Activated CD8-positive, alpha-beta memory T cell treated with anti-CD3 and anti-CD28 coated beads, Interleukin-2, amount 10 ng/mL, durations not matched to agents 7 days and 5 days (primary cell): ENCODE results near the gene SAPCD2. TPM values are rescaled to one million over a fixed set of nuclear protein-coding genes. Genes with fewer than 3 reads are reported as not detected.

Experiments
- ATAC-seq: fragments of 150-1000 bp; cut with Tn5 transposase; one replicate; pipeline ENCODE4 v1.10.0; 2021; ENCODE audit warnings: moderate library complexity
- CTCF ChIA-PET: fragments of 350-600 bp; sonication (Branson Sonifier 250); formaldehyde crosslinking; loops from one replicate; lab custom pipeline; 2021; ENCODE audit warnings: antibody characterized with exemption; lab: Charles Lee
- DNase-seq: peaks from one replicate; pipeline ENCODE4 v3.0.0-alpha.2; 2020
- H3K27ac Mint-ChIP-seq: one replicate; pipeline ENCODE4 v1.8.0; 2021; ENCODE audit warnings: mild to moderate bottlenecking, mixed read lengths
- H3K27me3 Mint-ChIP-seq: one replicate; pipeline ENCODE4 v1.8.0; 2021; ENCODE audit warnings: mixed read lengths
- H3K36me3 Mint-ChIP-seq: one replicate; pipeline ENCODE4 v1.8.0; 2021; ENCODE audit warnings: mild to moderate bottlenecking, mixed read lengths
- H3K4me1 Mint-ChIP-seq: one replicate; pipeline ENCODE4 v1.8.0; 2021; ENCODE audit warnings: mixed read lengths
- H3K4me3 Mint-ChIP-seq: one replicate; pipeline ENCODE4 v1.8.0; 2021; ENCODE audit warnings: mild to moderate bottlenecking, moderate library complexity, mixed read lengths
- H3K9me3 Mint-ChIP-seq: one replicate; pipeline ENCODE4 v1.8.0; 2022; ENCODE audit warnings: low read depth, mixed read lengths
- total RNA-seq, 2 experiments: library from RNA; stranded (reverse); gene quantifications; one replicate each; pipeline ENCODE4 v1.2.3, GENCODE V29; 2021

The SAPCD2 gene
- total RNA-seq, 2 experiments from 2014 or later, result 31.9 to 40.1 TPM

DNA sequence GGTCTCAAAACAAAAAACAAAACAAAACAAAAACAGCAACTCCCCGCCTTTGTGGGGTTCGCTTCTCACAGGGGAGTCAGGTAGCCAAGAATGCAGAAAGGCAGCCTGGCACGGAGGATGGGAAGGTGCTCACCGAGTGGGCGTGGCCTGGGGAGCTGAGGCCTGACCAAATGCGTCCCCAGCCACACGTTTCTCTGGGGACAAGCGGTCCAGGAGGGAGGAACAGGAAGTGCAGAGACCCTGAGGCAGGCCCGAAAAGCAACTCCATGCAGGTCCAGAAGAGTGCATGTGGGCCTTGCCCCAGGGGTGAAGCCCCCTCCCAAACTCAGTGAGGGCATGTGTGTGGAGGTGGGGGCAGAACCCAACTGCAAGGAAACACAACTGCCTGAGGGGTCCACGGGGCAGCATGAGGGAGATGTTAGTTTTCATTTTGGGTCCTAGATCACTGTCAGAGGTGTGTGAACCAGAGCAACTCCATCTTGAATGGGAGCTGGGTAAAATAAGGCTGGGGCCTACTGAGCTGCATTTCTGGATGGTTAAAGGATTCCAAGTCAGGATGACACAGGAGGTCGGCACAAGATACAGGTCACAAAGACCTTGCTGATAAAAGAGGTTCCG lies 4.4 kb upstream of the SAPCD2 start:
- Mint-ChIP-seq H3K36me3 (peaks cover 3% of the 10 kb centered on the region), H3K4me1 (peaks cover 26% of the 10 kb centered on the region), H3K4me3 (no peak overlapping the region), H3K27ac (no peak overlapping the region), H3K27me3 (no peaks in the 10 kb centered on the region), H3K9me3 (no peaks in the 10 kb centered on the region)
- CTCF ChIA-PET, result interaction anchor here (0.8 to 1.4 kb wide), 3 partner anchors 11 to 165 kb away, joined by 3 to 6 read pairs (median 5); partner anchors contain the start of gene NPDC1
- no peak for ATAC-seq
- no peak for DNase-seq

DNA sequence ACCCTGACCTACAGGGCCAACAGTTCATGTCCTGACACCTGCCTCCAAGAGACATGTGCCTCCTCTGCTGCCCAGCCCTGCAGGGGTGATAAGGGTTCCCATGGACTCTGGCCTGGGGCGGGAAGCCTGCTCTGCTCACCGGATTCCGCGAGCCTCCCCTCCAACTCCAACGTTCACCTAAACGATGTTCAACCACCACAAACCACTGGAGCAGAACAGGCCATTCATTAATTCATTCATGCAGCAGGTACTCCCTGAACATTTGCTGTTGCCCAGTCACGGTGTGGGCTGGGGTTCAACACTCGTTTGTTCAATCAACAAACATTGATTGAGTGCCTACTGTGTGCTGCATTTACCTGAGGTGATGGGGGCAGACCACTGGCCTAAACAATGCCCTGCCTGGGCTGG lies 3.6 kb upstream of the SAPCD2 start:
- Mint-ChIP-seq H3K4me1 (peaks cover 21% of the 10 kb centered on the region), H3K36me3 (no peaks in the 10 kb centered on the region), H3K27me3 (no peaks in the 10 kb centered on the region), H3K4me3 (no peak overlapping the region), H3K27ac (no peak overlapping the region), H3K9me3 (no peaks in the 10 kb centered on the region)
- no peak for DNase-seq
- CTCF ChIA-PET, result no interaction called here
- ATAC-seq, result no peak

DNA sequence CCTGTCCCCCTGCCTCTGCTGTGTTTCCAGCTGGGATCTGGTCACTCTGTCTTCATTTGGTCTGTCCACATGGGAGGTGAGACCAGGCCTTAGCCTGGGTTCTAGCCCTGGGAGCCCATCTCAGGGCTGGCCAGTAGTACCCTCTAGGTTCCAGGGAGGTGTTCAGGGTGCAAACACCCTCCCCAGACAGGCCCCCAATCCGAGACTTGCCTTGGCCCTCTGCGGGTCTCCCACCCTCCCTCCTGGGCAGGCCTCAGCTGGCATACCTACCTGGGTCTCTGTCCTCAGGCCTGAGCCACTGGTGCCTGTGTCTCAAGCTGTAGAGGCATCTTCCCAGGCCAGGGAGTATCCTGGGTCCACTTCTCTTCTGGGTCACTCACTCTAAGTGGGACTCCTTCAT lies 925 bp upstream of the SAPCD2 start:
- Mint-ChIP-seq H3K27me3 (no peaks in the 10 kb centered on the region), H3K4me3 (peak overlapping the region; percentile 78), H3K9me3 (no peaks in the 10 kb centered on the region), H3K27ac (peak overlapping the region; percentile 83), H3K36me3 (peaks cover 1% of the 10 kb centered on the region), H3K4me1 (peaks cover 29% of the 10 kb centered on the region)
- ATAC-seq, result no peak
- CTCF ChIA-PET, result interaction anchor here (1.2 to 10.2 kb wide), 14 partner anchors 11 to 344 kb away, joined by 3 to 183 read pairs (median 12); partner anchors contain the start of genes ABCA2, AJM1, FUT7 and MAN1B1
- DNase-seq, result no peak

GRCh38 chr9:137070906-137071275 lies 534 bp upstream of the SAPCD2 start:
- peaks cover 29% of the 10 kb centered on the region for H3K4me1 Mint-ChIP-seq
- no peak for ATAC-seq

GRCh38 chr9:137069508-137070091 lies 757 bp downstream of the SAPCD2 start:
- Mint-ChIP-seq H3K36me3 (peaks cover 1% of the 10 kb centered on the region), H3K4me1 (peaks cover 27% of the 10 kb centered on the region), H3K27me3 (no peaks in the 10 kb centered on the region), H3K27ac (peak overlapping the region; percentile 28), H3K9me3 (no peaks in the 10 kb centered on the region), H3K4me3 (peak overlapping the region; percentile 61)
- DNase-seq (no peak), ATAC-seq (peak; percentile 10)
- CTCF ChIA-PET, result interaction anchor here (0.6 to 10.2 kb wide), 20 partner anchors 12 to 398 kb away, joined by 3 to 183 read pairs (median 8); partner anchors contain the start of genes ABCA2, AJM1, FUT7 and MAN1B1

More at GRCh38 chr9:137070906-137071275, 534 bp upstream of the SAPCD2 start:
- Mint-ChIP-seq H3K27me3 (no peaks in the 10 kb centered on the region), H3K9me3 (no peaks in the 10 kb centered on the region), H3K27ac (peak overlapping the region; percentile 83), H3K4me3 (peak overlapping the region; percentile 78), H3K36me3 (peaks cover 1% of the 10 kb centered on the region)
- DNase-seq, result no peak
- CTCF ChIA-PET, result interaction anchor here (0.7 to 10.2 kb wide), 18 partner anchors 10 to 399 kb away, joined by 3 to 183 read pairs (median 7); partner anchors contain the start of genes ABCA2, AJM1, FUT7 and MAN1B1

DNA sequence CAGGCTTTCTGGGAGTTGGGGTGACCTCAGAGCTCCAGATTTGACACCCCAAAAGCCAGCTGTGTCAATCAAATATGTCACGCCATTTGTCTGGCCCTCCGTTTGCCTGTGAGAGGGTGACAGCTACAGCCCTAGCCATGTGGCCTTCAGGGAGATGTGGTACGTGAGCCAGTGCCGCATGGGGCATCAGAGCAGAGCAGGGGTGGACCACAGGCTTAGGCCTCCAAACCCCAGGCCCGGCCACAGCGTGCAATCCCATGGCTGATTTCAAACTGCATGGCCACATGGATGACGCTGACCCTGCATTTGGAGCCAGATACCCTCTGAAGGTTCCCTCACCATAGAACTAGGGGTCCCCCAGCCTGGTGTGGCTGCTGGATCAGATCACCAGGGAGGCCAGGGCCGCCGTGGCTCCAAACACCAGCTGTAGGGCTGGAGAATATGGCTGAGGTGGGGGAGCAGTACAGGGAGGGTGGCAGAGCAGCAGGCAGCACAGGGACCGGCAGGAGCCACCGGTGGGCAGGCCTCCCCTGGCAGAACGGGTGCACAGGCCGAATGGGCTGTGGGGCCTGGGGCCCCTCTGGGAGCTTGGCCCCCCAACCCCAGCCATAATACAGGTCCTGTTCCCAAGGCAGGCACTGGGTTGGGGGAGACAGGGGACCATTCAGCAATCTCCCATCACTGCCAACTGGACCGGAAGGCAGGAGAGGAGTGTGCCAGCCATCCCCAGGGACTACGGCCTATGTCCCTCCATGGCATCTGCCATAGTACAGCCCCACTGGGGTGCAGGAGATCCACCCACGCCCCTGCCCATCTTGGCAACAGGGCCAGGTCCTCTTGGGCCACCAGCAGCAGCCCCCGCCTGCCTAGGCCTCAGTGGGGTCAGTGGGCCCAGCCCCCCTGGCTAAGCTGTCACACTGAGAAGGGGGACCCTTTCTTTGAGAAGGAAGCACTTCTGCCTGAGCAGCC lies 1.5 kb downstream of the SAPCD2 start:
- Mint-ChIP-seq H3K27me3 (no peaks in the 10 kb centered on the region), H3K27ac (peak overlapping the region; percentile 24), H3K36me3 (peaks cover 4% of the 10 kb centered on the region), H3K4me3 (peak overlapping the region; percentile 61), H3K4me1 (peaks cover 29% of the 10 kb centered on the region), H3K9me3 (no peaks in the 10 kb centered on the region)
- DNase-seq, result no peak
- ATAC-seq, result no peak
- CTCF ChIA-PET, result interaction anchor here (0.7 to 10.2 kb wide), 41 partner anchors 8 to 397 kb away, joined by 3 to 183 read pairs (median 5); partner anchors contain the start of genes ABCA2, AJM1, CYSRT1 and DPP7

DNA sequence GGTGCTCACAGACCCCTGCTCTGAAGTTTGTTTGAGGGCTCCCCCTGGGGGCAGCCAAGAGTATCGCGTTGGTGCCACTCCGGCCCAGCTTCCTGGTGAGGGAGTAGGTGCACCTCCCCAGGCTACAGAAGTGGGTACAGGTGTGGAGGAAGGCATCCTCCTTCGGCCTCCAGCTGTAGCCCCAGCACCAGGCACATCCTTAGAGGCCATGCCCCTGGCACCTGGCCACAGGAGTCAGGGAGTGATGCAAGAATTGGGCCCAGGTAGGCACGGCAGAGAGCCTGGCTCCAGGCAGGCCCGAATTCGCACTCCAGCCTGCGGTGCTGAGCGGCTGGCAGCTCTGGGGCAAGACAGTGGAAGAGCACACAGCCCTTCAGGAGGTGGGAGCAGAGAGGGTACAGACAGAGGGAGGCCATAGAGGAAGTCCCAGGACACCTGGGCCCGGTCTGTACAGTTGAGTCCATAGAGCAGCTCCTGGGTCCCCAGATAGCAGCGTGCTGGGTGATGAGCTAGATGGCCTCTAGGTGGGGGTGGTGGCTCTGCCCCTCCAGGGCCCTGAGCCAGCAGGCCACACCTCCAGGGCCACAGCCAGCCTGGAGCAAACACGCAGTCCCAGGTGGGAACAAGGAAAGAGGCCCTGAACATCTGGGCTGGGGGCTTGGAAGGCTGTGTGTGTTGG lies 2.4 kb downstream of the SAPCD2 start:
- Mint-ChIP-seq H3K27me3 (no peaks in the 10 kb centered on the region), H3K4me1 (peaks cover 28% of the 10 kb centered on the region), H3K36me3 (peaks cover 4% of the 10 kb centered on the region), H3K4me3 (peak overlapping the region; percentile 41), H3K27ac (peak overlapping the region; percentile 63), H3K9me3 (no peaks in the 10 kb centered on the region)
- CTCF ChIA-PET, result interaction anchor here (0.6 to 10.2 kb wide), 53 partner anchors 9 to 338 kb away, joined by 3 to 183 read pairs (median 5); partner anchors contain the start of genes ABCA2, AJM1, CCDC183 and CYSRT1
- ATAC-seq (peak; percentile 48), DNase-seq (peak; percentile 91)

- no peaks in the 10 kb centered on the region for H3K27me3 Mint-ChIP-seq
- DNase-seq, result no peak
- H3K4me1 Mint-ChIP-seq, result peaks cover 20% of the 10 kb centered on the region
- H3K4me3 Mint-ChIP-seq, result no peak overlapping the region
- CTCF ChIA-PET, result interaction anchor here (1.1 to 10.2 kb wide), 15 partner anchors 9 to 249 kb away, joined by 3 to 183 read pairs (median 22); partner anchors contain the start of genes ABCA2, CLIC3, ENTPD2 and FUT7
- H3K9me3 Mint-ChIP-seq, result no peaks in the 10 kb centered on the region
- ATAC-seq, result no peak
- no peak overlapping the region for H3K27ac Mint-ChIP-seq
- peaks cover 4% of the 10 kb centered on the region for H3K36me3 Mint-ChIP-seq
These were observed 4.1 kb downstream of the SAPCD2 start for GRCh38 chr9:137066096-137066861.

GRCh38 chr9:137065336-137065967 lies 4.9 kb downstream of the SAPCD2 start:
- CTCF ChIA-PET, result interaction anchor here (1.6 to 10.2 kb wide), 7 partner anchors 8 to 38 kb away, joined by 4 to 183 read pairs (median 95); partner anchors contain the start of genes ABCA2, FUT7, MAN1B1 and NPDC1
- Mint-ChIP-seq H3K4me1 (peaks cover 15% of the 10 kb centered on the region), H3K27ac (no peak overlapping the region), H3K27me3 (peaks cover 3% of the 10 kb centered on the region), H3K9me3 (no peaks in the 10 kb centered on the region), H3K4me3 (no peak overlapping the region), H3K36me3 (peaks cover 4% of the 10 kb centered on the region)
- no peak for ATAC-seq
- no peak for DNase-seq

- CTCF ChIA-PET, result interaction anchor here (1.2 to 10.2 kb wide), 14 partner anchors 11 to 335 kb away, joined by 3 to 183 read pairs (median 5); partner anchors contain the start of genes ABCA2, FUT7, MAN1B1 and NPDC1
- ATAC-seq (no peak), DNase-seq (no peak)
- Mint-ChIP-seq H3K27me3 (peaks cover 3% of the 10 kb centered on the region), H3K9me3 (no peaks in the 10 kb centered on the region), H3K27ac (no peak overlapping the region), H3K36me3 (peaks cover 4% of the 10 kb centered on the region), H3K4me3 (no peak overlapping the region), H3K4me1 (peaks cover 15% of the 10 kb centered on the region)
These were observed 5.5 kb downstream of the SAPCD2 start for GRCh38 chr9:137064880-137065164.

DNA sequence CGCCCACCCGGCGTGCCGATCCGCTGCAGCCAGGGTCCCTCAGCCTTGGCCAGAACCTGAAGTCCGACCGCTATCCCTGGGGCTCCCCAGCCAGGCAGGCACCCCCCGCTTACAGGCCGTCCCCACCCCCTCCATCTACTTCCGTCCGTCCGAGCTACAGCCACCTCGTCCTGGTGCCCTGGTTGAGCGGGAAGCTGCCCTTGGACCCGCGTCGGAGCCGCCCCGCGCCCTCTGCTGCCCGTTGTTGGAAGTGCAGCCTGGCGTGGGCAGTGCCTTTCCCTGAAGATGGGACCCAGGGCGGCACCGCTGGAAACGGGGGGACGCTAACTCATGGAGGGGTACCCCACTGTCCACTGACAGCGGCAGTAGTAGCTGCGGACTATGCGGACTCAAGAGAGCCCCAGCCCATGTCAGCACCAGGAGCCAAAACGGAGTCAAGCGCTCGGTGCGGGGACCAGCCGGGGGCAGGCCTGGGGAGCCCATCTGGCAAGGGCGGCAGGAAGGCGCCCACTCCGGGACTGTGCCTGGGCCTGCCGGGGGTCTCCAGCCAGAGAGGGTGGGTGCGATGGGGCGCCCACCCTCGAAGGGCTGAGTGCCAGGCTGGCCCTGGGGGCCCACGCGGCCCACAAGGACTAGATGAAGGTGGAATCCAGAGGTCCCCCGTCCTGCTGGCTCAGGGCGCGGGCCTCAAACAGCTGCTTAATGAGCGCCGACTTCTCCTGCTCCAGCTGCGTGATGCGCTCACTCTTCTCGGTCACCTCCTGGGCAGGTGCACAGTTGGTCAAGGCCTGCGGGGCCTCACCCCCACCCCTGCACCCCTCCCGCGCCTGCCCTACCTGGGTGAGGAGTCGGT lies 6.1 kb downstream of the SAPCD2 start:
- H3K4me3 Mint-ChIP-seq, result no peak overlapping the region
- H3K4me1 Mint-ChIP-seq, result peaks cover 15% of the 10 kb centered on the region
- peaks cover 4% of the 10 kb centered on the region for H3K36me3 Mint-ChIP-seq
- DNase-seq, result no peak
- H3K27me3 Mint-ChIP-seq, result peaks cover 3% of the 10 kb centered on the region
- ATAC-seq, result no peak
- CTCF ChIA-PET, result interaction anchor here (0.7 to 10.2 kb wide), 26 partner anchors 8 to 334 kb away, joined by 3 to 183 read pairs (median 4); partner anchors contain the start of genes ABCA2, FUT7, MAN1B1 and NPDC1
- no peak overlapping the region for H3K27ac Mint-ChIP-seq
- H3K9me3 Mint-ChIP-seq, result no peaks in the 10 kb centered on the region
